Measurements from ENCODE around the gene FOXQ1. TPM values are rescaled to one million over a fixed set of nuclear protein-coding genes. Genes with fewer than 3 reads are reported as not detected.
"Not testable (repeated sequence)": the region's sequence is repeated elsewhere in the genome, so short reads cannot be mapped to it uniquely, and the experiment has no call there.

Gene FOXQ1
- total RNA-seq, 1 experiment from 2014 or later, result 46.1 TPM

DNA sequence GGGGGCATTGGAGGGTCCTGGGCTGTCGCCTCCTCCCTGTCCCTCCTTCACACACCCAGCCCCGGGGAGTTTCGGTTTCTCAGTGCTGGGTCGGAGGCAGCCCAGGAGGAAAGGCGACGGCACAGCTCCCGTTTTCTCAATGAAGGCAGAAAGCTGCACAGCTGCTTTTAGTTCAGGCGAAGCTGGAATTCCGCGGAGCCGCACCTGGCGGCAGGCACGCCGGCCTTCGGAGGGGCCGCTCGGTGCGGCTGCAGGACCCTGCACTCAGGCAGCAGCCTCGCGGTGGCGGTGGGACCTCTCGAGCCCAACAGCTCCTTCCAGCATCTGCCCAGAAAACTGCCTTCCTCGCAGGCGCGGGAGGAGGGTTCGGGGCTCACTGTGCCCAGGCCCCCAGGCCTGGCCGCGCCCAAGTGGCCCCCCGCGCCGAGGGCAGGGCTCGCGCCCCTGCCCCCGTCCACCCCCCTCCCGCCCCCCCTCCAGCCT lies 4.6 kb downstream of the FOXQ1 start:
- DNase-seq, result peak; percentile 51
- CTCF ChIA-PET, result interaction anchor here (1.4 to 1.7 kb wide), 2 partner anchors 9 to 19 kb away, joined by 6 to 13 read pairs; no protein-coding TSS in a partner anchor
- peaks cover 63% of the 10 kb centered on the region for H3K36me3 Mint-ChIP-seq (ENCODE audit: insufficient read depth, unreplicated experiment)
- no peaks in the 10 kb centered on the region for H3K9me3 Mint-ChIP-seq (ENCODE audit: low read depth, unreplicated experiment)
- TF ChIP-seq, protein P1, sequence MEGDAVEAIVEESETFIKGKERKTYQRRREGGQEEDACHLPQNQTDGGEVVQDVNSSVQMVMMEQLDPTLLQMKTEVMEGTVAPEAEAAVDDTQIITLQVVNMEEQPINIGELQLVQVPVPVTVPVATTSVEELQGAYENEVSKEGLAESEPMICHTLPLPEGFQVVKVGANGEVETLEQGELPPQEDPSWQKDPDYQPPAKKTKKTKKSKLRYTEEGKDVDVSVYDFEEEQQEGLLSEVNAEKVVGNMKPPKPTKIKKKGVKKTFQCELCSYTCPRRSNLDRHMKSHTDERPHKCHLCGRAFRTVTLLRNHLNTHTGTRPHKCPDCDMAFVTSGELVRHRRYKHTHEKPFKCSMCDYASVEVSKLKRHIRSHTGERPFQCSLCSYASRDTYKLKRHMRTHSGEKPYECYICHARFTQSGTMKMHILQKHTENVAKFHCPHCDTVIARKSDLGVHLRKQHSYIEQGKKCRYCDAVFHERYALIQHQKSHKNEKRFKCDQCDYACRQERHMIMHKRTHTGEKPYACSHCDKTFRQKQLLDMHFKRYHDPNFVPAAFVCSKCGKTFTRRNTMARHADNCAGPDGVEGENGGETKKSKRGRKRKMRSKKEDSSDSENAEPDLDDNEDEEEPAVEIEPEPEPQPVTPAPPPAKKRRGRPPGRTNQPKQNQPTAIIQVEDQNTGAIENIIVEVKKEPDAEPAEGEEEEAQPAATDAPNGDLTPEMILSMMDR (IDR thresholded peaks at IDR 0.05; ENCODE audit: unreplicated experiment), result no peak
- peaks cover 15% of the 10 kb centered on the region for H3K4me1 Mint-ChIP-seq (ENCODE audit: low read depth, unreplicated experiment)
- H3K4me3 Mint-ChIP-seq (ENCODE audit: low read depth, unreplicated experiment), result peak overlapping the region; percentile 76
- intact Hi-C loops (cut with micrococcal nuclease; ENCODE audit: unreplicated experiment), result loop anchor here (10.0 kb wide), 1 partner anchor 52 kb away; no protein-coding TSS in a partner anchor
- H3K27me3 Mint-ChIP-seq (ENCODE audit: unreplicated experiment), result no peaks in the 10 kb centered on the region
- BruUV-seq (replicated peaks), result no TSS peak
- peak overlapping the region; percentile 90 for H3K27ac Mint-ChIP-seq (ENCODE audit: unreplicated experiment)

GRCh38 chr6:1317302-1317815 lies 5.5 kb downstream of the FOXQ1 start:
- intact Hi-C loops (cut with micrococcal nuclease; ENCODE audit: unreplicated experiment), result loop anchor here (10.0 kb wide), 1 partner anchor 53 kb away; no protein-coding TSS in a partner anchor
- Mint-ChIP-seq H3K27me3 (ENCODE audit: unreplicated experiment) (no peaks in the 10 kb centered on the region), H3K4me1 (ENCODE audit: low read depth, unreplicated experiment) (peaks cover 24% of the 10 kb centered on the region), H3K9me3 (ENCODE audit: low read depth, unreplicated experiment) (no peaks in the 10 kb centered on the region), H3K4me3 (ENCODE audit: low read depth, unreplicated experiment) (peak overlapping the region; percentile 36), H3K27ac (ENCODE audit: unreplicated experiment) (peak overlapping the region; percentile 82), H3K36me3 (ENCODE audit: insufficient read depth, unreplicated experiment) (peaks cover 55% of the 10 kb centered on the region)
- CTCF ChIA-PET, result no interaction called here
- TF ChIP-seq, protein P1 (IDR thresholded peaks at IDR 0.05; ENCODE audit: unreplicated experiment), result no peak
- no peak for DNase-seq
- no TSS peak for BruUV-seq (replicated peaks)

DNA sequence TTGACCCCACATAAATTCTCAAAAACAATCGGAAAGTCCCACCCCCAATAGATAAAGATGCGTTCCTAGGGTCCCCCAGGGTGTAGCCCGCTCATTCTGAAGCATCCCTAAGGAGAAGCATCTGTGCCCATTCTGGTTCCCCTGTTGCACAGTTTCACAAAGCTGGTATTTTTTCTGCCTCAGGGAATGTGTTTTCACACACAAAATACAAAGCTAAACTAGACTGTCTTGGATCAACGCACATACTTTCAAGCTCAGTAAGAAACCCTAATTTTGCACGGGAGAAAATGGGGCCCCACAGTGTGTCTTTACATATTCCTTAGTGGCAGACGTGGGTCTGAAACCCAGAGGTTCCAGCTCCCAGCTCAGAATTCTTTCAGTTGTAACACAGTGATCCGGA lies 6.1 kb downstream of the FOXQ1 start:
- no peaks in the 10 kb centered on the region for H3K9me3 Mint-ChIP-seq (ENCODE audit: low read depth, unreplicated experiment)
- no peaks in the 10 kb centered on the region for H3K27me3 Mint-ChIP-seq (ENCODE audit: unreplicated experiment)
- no TSS peak for BruUV-seq (replicated peaks)
- intact Hi-C loops (cut with micrococcal nuclease; ENCODE audit: unreplicated experiment), result loop anchor here (10.0 kb wide), 1 partner anchor 53 kb away; no protein-coding TSS in a partner anchor
- peak overlapping the region; percentile 82 for H3K27ac Mint-ChIP-seq (ENCODE audit: unreplicated experiment)
- CTCF ChIA-PET, result no interaction called here
- peaks cover 30% of the 10 kb centered on the region for H3K4me1 Mint-ChIP-seq (ENCODE audit: low read depth, unreplicated experiment)
- no peak for DNase-seq
- H3K4me3 Mint-ChIP-seq (ENCODE audit: low read depth, unreplicated experiment), result peak overlapping the region; percentile 36
- TF ChIP-seq, protein P1 (IDR thresholded peaks at IDR 0.05; ENCODE audit: unreplicated experiment), result no peak
- peaks cover 48% of the 10 kb centered on the region for H3K36me3 Mint-ChIP-seq (ENCODE audit: insufficient read depth, unreplicated experiment)

- CTCF ChIA-PET, result not testable (repeated sequence)
Measured at GRCh38 chr6:1318584-1318983, 6.7 kb downstream of the FOXQ1 start.

DNA sequence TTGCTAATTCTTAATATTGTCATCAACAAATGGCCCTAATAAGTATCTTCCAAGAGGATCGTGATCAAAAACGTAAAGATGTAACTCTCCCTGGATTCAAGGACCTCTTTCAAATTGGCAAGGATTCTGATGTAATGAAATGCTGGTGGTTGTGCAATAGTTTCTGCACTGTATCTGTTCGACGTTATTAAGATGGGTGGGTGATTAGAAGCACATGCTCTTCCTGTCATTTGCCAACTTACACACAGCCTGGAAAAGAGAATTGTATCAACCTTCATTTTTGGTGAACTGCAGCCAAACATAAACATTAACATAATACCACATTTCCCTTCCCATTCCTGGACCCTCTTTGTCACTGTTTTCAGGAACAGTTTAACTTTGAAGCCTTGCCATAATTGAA lies 9.8 kb downstream of the FOXQ1 start:
- BruUV-seq (replicated peaks), result no TSS peak
- Mint-ChIP-seq H3K36me3 (ENCODE audit: insufficient read depth, unreplicated experiment) (peaks cover 23% of the 10 kb centered on the region), H3K4me1 (ENCODE audit: low read depth, unreplicated experiment) (peaks cover 43% of the 10 kb centered on the region), H3K9me3 (ENCODE audit: low read depth, unreplicated experiment) (no peaks in the 10 kb centered on the region), H3K27ac (ENCODE audit: unreplicated experiment) (peak overlapping the region; percentile 85), H3K27me3 (ENCODE audit: unreplicated experiment) (no peaks in the 10 kb centered on the region), H3K4me3 (ENCODE audit: low read depth, unreplicated experiment) (no peak overlapping the region)
- TF ChIP-seq, protein P1 (IDR thresholded peaks at IDR 0.05; ENCODE audit: unreplicated experiment), result no peak
- DNase-seq, result no peak
- intact Hi-C loops (cut with micrococcal nuclease; ENCODE audit: unreplicated experiment), result no loop called here
- CTCF ChIA-PET, result interaction anchor here (0.6 kb wide), 1 partner anchor 352 kb away, joined by 3 read pairs; no protein-coding TSS in a partner anchor

More at GRCh38 chr6:1318584-1318983, 6.7 kb downstream of the FOXQ1 start:
- H3K9me3 Mint-ChIP-seq (ENCODE audit: low read depth, unreplicated experiment); H3K27me3 Mint-ChIP-seq (ENCODE audit: unreplicated experiment); BruUV-seq (replicated peaks); DNase-seq; H3K4me3 Mint-ChIP-seq (ENCODE audit: low read depth, unreplicated experiment): not testable (repeated sequence)
- Mint-ChIP-seq H3K27ac (ENCODE audit: unreplicated experiment) (peak overlapping the region; percentile 82), H3K4me1 (ENCODE audit: low read depth, unreplicated experiment) (peaks cover 31% of the 10 kb centered on the region), H3K36me3 (ENCODE audit: insufficient read depth, unreplicated experiment) (peaks cover 43% of the 10 kb centered on the region)
- intact Hi-C loops (cut with micrococcal nuclease; ENCODE audit: unreplicated experiment), result loop anchor here (10.0 kb wide), 1 partner anchor 54 kb away; no protein-coding TSS in a partner anchor

All from Calu3 (cell line).